Activated CD8-positive, alpha-beta memory T cell treated with anti-CD3 and anti-CD28 coated beads for 1 hour (primary cell): ENCODE measurements around the gene COPS7B.

Experiments
- DNase-seq, 2 donors: peaks; one replicate each; pipeline ENCODE4 v3.0.0-alpha.2; 2020; ENCODE audit warnings: low read depth in 1 of 2; ENCODE audit errors: extremely low read depth in 1 of 2

The COPS7B gene

GRCh38 chr2:231785413-231785812 lies 832 bp upstream of the COPS7B start:
- DNase-seq, result no peak

GRCh38 chr2:231785822-231786176 lies 446 bp upstream of the COPS7B start:
- no peak for DNase-seq

GRCh38 chr2:231786917-231787292 lies 660 bp downstream of the COPS7B start:
- DNase-seq, result no peak

- no peak for DNase-seq
Observed at GRCh38 chr2:231791107-231791506, 4.9 kb downstream of the COPS7B start.

- DNase-seq, result no peak
Observed at GRCh38 chr2:231794383-231794782, 8.1 kb downstream of the COPS7B start.

- no peak for DNase-seq
Observed at GRCh38 chr2:231795525-231796327, 9.5 kb downstream of the COPS7B start.

- DNase-seq, result peak in 1 of 2 donors; percentile 25
Observed at GRCh38 chr2:231800493-231801091, 14.3 kb downstream of the COPS7B start.

- no peak for DNase-seq
Observed at GRCh38 chr2:231803501-231804138, 17.4 kb downstream of the COPS7B start.

- DNase-seq, result no peak
Observed at GRCh38 chr2:231807020-231807419, 20.8 kb downstream of the COPS7B start.

- no peak for DNase-seq
Observed at GRCh38 chr2:231810905-231811304, 24.7 kb downstream of the COPS7B start.

GRCh38 chr2:231816327-231817026 lies 30.2 kb downstream of the COPS7B start:
- no peak for DNase-seq

GRCh38 chr2:231819447-231820042 lies 33.3 kb downstream of the COPS7B start:
- DNase-seq, result no peak

GRCh38 chr2:231820786-231821303 lies 34.6 kb downstream of the COPS7B start:
- DNase-seq, result no peak

GRCh38 chr2:231821908-231822307 lies 35.7 kb downstream of the COPS7B start:
- no peak for DNase-seq

GRCh38 chr2:231853105-231853504 lies 66.9 kb downstream of the COPS7B start:
- DNase-seq, result no peak

- no peak for DNase-seq
Observed at GRCh38 chr2:231854616-231855125, 68.4 kb downstream of the COPS7B start.

- no peak for DNase-seq
Observed at GRCh38 chr2:231856959-231857358, 70.7 kb downstream of the COPS7B start.
